Smooth muscle cell (in vitro differentiated cells): ENCODE measurements around the gene ECPAS. TPM values are rescaled to one million over a fixed set of nuclear protein-coding genes. Genes with fewer than 3 reads are reported as not detected.

Experiments used
- DNase-seq: peaks from one replicate; lab custom pipeline; 2025; ENCODE audit not compliant: unreplicated experiment; lab: John Stamatoyannopoulos, UW
- H2AFZ ChIP-seq: fragments of 200-600 bp; sonication (generic); 2 replicates; pipeline ENCODE4 v1.6.0; 2016; ENCODE audit warnings: antibody characterized with exemption, low read depth, mild to moderate bottlenecking
- H3F3A ChIP-seq: fragments of 200-600 bp; sonication (generic); 2 replicates; pipeline ENCODE4 v1.6.0; 2017; ENCODE audit warnings: antibody characterized with exemption, low read depth
- H3K27ac ChIP-seq: fragments of 200-600 bp; sonication (generic); 2 replicates; pipeline ENCODE4 v1.5.1; 2016; ENCODE audit warnings: low read depth, mild to moderate bottlenecking
- H3K27me3 ChIP-seq: fragments of 200-600 bp; sonication (generic); 2 replicates; pipeline ENCODE4 v1.6.1; 2016; ENCODE audit warnings: low read depth, mild to moderate bottlenecking
- H3K36me3 ChIP-seq: fragments of 200-600 bp; sonication (generic); 2 replicates; pipeline ENCODE4 v1.5.1; 2016; ENCODE audit warnings: low read depth
- H3K4me1 ChIP-seq: fragments of 200-600 bp; sonication (generic); 2 replicates; pipeline ENCODE4 v1.5.1; 2016; ENCODE audit warnings: low read depth
- H3K4me2 ChIP-seq: fragments of 200-600 bp; sonication (generic); 2 replicates; pipeline ENCODE4 v1.6.0; 2016; ENCODE audit warnings: mild to moderate bottlenecking
- H3K4me3 ChIP-seq: fragments of 200-600 bp; sonication (generic); 2 replicates; pipeline ENCODE4 v1.5.1; 2016; ENCODE audit warnings: mild to moderate bottlenecking
- H3K79me2 ChIP-seq: fragments of 200-600 bp; sonication (generic); 2 replicates; pipeline ENCODE4 v1.6.0; 2016; ENCODE audit warnings: low read depth, mild to moderate bottlenecking
- H3K9ac ChIP-seq: fragments of 200-600 bp; sonication (generic); 2 replicates; pipeline ENCODE4 v1.6.0; 2016; ENCODE audit warnings: low read depth
- H3K9me3 ChIP-seq: fragments of 200-600 bp; sonication (generic); replicated peaks from 2 replicates; pipeline ENCODE4 v1.5.1; 2016; ENCODE audit warnings: low read depth
- H4K20me1 ChIP-seq: fragments of 200-600 bp; sonication (generic); 2 replicates; pipeline ENCODE4 v1.6.0; 2016; ENCODE audit warnings: low read depth
- CTCF ChIP-seq: fragments of 200-600 bp; sonication (generic); IDR thresholded peaks from 2 replicates; pipeline ENCODE4 v1.5.1; 2017; ENCODE audit warnings: borderline replicate concordance, mild to moderate bottlenecking, antibody characterized with exemption; ENCODE audit not compliant: insufficient read depth, poor library complexity, severe bottlenecking
- WGBS: methylation state at CpG from one replicate; pipeline ENCODE4 v1.1.7; 2016; ENCODE audit warnings: low lambda C conversion rate; 5-methylcytosine and 5-hydroxymethylcytosine counted together
- polyA plus RNA-seq: library from polyadenylated mRNA; unstranded; fragments of >200 nt; fragmentation: Nextera tagmentation; extraction: Ambion mirVana; gene quantifications from 2 replicates; pipeline ENCODE4 v1.2.1, GENCODE V29; 2016
- total RNA-seq: library from RNA; depleted of rRNA; stranded (reverse); fragments of >200 nt; gene quantifications from 2 replicates; pipeline ENCODE4 v1.2.3, GENCODE V29; 2014

Gene ECPAS
- total and polyA plus RNA-seq, 2 experiments from 2014 or later = 24.1 to 53.7 TPM

GRCh38 chr9:111481885-111482636, 2.1 kb downstream of the ECPAS start:
- peaks cover 60% of the 10 kb centered on the region for H3K79me2 ChIP-seq
- DNase-seq = no peak
- 3% methylated on average over 13 of the region's 13 CpGs for WGBS
- H3K4me3 ChIP-seq = peak overlapping the region; percentile 94
- peak overlapping the region; percentile 86 for H3K4me2 ChIP-seq
- H3F3A ChIP-seq = peaks cover 19% of the 10 kb centered on the region
- H4K20me1 ChIP-seq = peaks cover 55% of the 10 kb centered on the region
- TF ChIP-seq CTCF = no peak
- H3K9ac ChIP-seq = peak overlapping the region; percentile 93
- H3K4me1 ChIP-seq = peaks cover 11% of the 10 kb centered on the region
- H3K27me3 ChIP-seq = no peaks in the 10 kb centered on the region
- peak overlapping the region; percentile 97 for H2AFZ ChIP-seq
- H3K27ac ChIP-seq = peak overlapping the region; percentile 94
- no peaks in the 10 kb centered on the region for H3K36me3 ChIP-seq
- no peaks in the 10 kb centered on the region for H3K9me3 ChIP-seq

- H3K9ac ChIP-seq = no peak overlapping the region
- no peak for DNase-seq
- WGBS = 96% methylated on average over 3 of the region's 3 CpGs
- H3K4me2 ChIP-seq = no peak overlapping the region
- H2AFZ ChIP-seq = no peak overlapping the region
- no peak for TF ChIP-seq CTCF
- no peak overlapping the region for H3K27ac ChIP-seq
- H3K4me3 ChIP-seq = no peak overlapping the region
- H3K27me3 ChIP-seq = no peaks in the 10 kb centered on the region
- H3K9me3 ChIP-seq = no peaks in the 10 kb centered on the region
- peaks cover 100% of the 10 kb centered on the region for H3K79me2 ChIP-seq
- H3K4me1 ChIP-seq = peaks cover 11% of the 10 kb centered on the region
- H3F3A ChIP-seq = peaks cover 13% of the 10 kb centered on the region
- H3K36me3 ChIP-seq = no peaks in the 10 kb centered on the region
- H4K20me1 ChIP-seq = peaks cover 98% of the 10 kb centered on the region
These were observed 6.5 kb downstream of the ECPAS start for GRCh38 chr9:111477677-111478076.

GRCh38 chr9:111475195-111475594, 9.0 kb downstream of the ECPAS start:
- WGBS = 92% methylated on average over 2 of the region's 2 CpGs
- peaks cover 100% of the 10 kb centered on the region for H4K20me1 ChIP-seq

More at GRCh38 chr9:111475195-111475594, 9.0 kb downstream of the ECPAS start:
- Histone ChIP-seq H3K4me1 (no peaks in the 10 kb centered on the region), H2AFZ (no peak overlapping the region), H3K27me3 (no peaks in the 10 kb centered on the region), H3K4me3 (no peak overlapping the region), H3F3A (no peaks in the 10 kb centered on the region), H3K27ac (no peak overlapping the region), H3K9me3 (no peaks in the 10 kb centered on the region), H3K79me2 (peaks cover 98% of the 10 kb centered on the region), H3K9ac (no peak overlapping the region), H3K4me2 (no peak overlapping the region), H3K36me3 (no peaks in the 10 kb centered on the region)
- TF ChIP-seq CTCF = no peak
- no peak for DNase-seq
